ENCODE results near the gene LACRT.

LACRT gene

GRCh38 chr12:54598970-54599369, 35.7 kb downstream of the LACRT start:
- no peak for DNase-seq (ENCODE audit: low spot score)

GRCh38 chr12:54596526-54596946, 38.2 kb downstream of the LACRT start:
- peak; percentile 33 for DNase-seq (ENCODE audit: low spot score)

GRCh38 chr12:54595471-54595870, 39.2 kb downstream of the LACRT start:
- no peak for DNase-seq (ENCODE audit: low spot score)

GRCh38 chr12:54593725-54594124, 41.0 kb downstream of the LACRT start:
- DNase-seq (ENCODE audit: low spot score), result no peak

- no peak for DNase-seq (ENCODE audit: low spot score)
Measured at GRCh38 chr12:54593135-54593534, 41.6 kb downstream of the LACRT start.

GRCh38 chr12:54592316-54592715, 42.4 kb downstream of the LACRT start:
- no peak for DNase-seq (ENCODE audit: low spot score)

- DNase-seq (ENCODE audit: low spot score), result no peak
Measured at GRCh38 chr12:54590978-54591591, 43.6 kb downstream of the LACRT start.

- DNase-seq (ENCODE audit: low spot score), result no peak
Measured at GRCh38 chr12:54589964-54590363, 44.7 kb downstream of the LACRT start.

- no peak for DNase-seq (ENCODE audit: low spot score)
Measured at GRCh38 chr12:54588890-54589267, 45.8 kb downstream of the LACRT start.

GRCh38 chr12:54588110-54588889, 46.4 kb downstream of the LACRT start, which contains the start of gene PPP1R1A:
PPP1R1A (minus strand) TSS chr12:54588659; CDS start chr12:54588488, 171 bp downstream.
- no peak for DNase-seq (ENCODE audit: low spot score)

GRCh38 chr12:54587315-54587873, 47.3 kb downstream of the LACRT start:
- DNase-seq (ENCODE audit: low spot score), result no peak

- no peak for DNase-seq (ENCODE audit: low spot score)
Measured at GRCh38 chr12:54586620-54587019, 48.1 kb downstream of the LACRT start.

- no peak for DNase-seq (ENCODE audit: low spot score)
Measured at GRCh38 chr12:54585243-54585642, 49.5 kb downstream of the LACRT start.

- no peak for DNase-seq (ENCODE audit: low spot score)
Measured at GRCh38 chr12:54584128-54584527, 50.6 kb downstream of the LACRT start.

- DNase-seq (ENCODE audit: low spot score), result no peak
Measured at GRCh38 chr12:54583726-54584125, 51.0 kb downstream of the LACRT start.

- no peak for DNase-seq (ENCODE audit: low spot score)
Measured at GRCh38 chr12:54581412-54581811, 53.3 kb downstream of the LACRT start.

Measured in hematopoietic multipotent progenitor cell treated with erythropoietin and hydrocortisone succinate and interleukin-3 and kit ligand, for 15 days (in vitro differentiated cells).